Midbrain (tissue), 1 donor: ENCODE results near the gene USP48.
A peak's percentile ranks its signal among the peaks of the same experiment; 100 is the strongest.

Source experiments
- DNase-seq: peaks from one replicate; lab custom pipeline; 2025; lab: John Stamatoyannopoulos, UW

The USP48 gene

GRCh38 chr1:21749859-21750468 lies 33.0 kb downstream of the USP48 start:
- no peak for DNase-seq

DNA sequence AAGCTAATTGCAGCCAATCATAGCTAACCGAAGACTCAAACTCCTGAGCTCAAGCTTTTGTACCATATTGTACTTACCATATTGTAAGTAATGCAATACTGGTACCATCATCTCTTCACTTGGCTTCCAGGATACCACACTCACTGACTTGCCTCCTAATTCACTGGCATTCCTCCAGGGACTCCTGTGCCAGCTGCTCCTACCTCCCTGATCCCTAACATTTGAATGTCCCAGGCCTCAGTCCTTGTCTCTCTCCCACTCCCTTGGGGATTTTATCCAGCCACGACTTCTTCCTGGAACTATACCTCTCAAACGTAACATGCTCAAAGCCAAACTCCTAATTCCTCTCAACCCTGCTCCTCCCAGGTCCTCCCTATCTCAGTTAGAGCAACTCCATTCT lies 33.8 kb downstream of the USP48 start:
- DNase-seq: no peak

DNA sequence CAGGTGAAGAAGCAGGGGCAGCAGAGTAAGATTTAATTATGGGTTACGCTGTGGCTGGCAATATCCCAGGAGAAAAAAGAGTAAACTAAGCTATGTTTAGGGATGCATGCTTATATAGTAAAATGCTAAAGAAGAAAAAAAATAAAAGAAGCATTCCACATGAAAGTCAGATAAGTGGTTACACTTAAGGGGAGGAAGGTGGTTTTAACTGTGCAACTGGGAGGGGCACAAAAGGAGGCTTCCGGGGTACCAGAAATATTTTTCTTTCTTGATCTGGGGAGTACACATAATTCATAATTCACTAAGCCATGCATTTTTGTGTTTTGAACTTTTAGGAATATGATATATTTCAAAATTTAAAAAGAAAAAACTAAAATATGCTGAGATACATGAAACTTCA lies 39.5 kb downstream of the USP48 start:
- DNase-seq: no peak

DNA sequence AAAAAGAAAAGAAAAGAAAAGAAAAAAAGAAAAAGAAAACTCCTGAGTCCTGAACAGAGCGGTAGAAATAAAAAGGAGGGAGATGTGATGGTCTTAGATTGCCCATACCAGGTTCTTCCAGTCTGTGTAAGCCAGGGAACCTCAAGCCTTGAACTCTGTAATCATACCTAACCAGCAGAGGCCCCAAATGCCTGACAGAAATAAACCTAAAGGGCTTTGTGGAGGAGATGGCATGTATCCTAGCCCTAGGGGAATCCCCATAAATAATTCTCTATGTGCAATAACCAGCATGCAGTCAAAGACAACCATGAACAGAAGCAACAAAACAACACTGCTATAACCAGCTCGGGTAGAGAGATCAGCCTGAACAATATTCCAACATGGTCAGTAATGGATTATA lies 40.4 kb downstream of the USP48 start:
- no peak for DNase-seq

DNA sequence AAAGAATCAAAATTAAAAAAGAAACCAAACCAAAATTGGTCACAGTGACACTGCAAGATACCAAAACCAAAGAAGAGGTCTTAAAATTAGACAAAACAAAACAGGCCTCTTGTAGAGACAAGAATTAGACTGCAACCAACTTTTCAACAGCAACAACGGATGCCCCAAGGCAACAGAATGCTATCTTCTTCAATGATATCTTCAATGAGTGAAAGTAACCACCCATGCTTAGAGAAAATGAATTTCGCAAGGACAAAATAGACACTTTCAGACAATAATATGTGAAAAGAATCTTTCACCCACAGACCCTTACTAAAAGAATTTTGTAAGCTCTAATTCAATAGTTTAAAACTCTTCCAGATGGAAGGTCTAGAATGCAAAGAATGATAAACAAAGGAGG lies 41.7 kb downstream of the USP48 start:
- DNase-seq: no peak

- DNase-seq: no peak
Measured at GRCh38 chr1:21736876-21737275, 46.1 kb downstream of the USP48 start.

DNA sequence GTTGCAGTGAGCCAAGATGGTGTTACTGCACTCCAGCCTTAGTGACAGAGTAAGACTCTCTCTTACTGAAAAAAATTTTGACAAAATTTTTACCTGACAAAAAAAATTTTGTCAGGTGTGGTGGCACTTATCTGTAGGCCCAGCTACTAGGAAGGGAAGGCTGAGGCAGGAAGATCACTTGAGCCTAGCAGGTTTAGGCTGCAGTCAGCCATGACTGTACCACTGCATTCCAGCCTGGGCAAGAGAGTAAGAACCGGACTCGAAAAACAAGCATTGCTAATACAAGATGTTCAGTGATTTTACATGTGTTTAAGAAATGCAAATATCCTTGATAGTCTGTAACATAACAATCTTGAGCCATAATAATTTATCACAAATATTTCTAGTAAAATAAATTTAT lies 46.9 kb downstream of the USP48 start:
- no peak for DNase-seq

GRCh38 chr1:21734526-21734925 lies 48.4 kb downstream of the USP48 start:
- DNase-seq: no peak

DNA sequence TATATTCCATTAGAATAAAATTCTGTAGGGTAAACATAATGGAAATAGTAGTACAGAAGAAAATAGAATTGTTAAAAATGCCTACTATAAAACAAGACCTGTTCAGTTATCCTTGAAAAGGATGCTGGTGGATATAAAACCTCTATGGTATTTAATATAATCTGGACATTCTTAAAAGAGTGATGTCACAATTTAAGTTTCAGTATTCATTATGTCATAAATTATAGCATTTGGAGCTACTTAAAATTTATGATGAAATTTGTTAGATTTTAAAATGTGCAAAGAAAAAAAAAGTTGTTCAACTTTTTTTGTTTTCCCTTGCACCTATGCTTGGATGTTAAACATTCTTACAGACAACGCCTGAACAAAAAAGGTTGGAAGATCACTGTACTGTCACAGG lies 50.3 kb downstream of the USP48 start:
- DNase-seq: no peak

- DNase-seq: no peak
Measured at GRCh38 chr1:21725748-21726392, 57.1 kb downstream of the USP48 start.

- no peak for DNase-seq
Measured at GRCh38 chr1:21724570-21724969, 58.4 kb downstream of the USP48 start.

- DNase-seq: no peak
Measured at GRCh38 chr1:21724098-21724497, 58.9 kb downstream of the USP48 start.

- DNase-seq: no peak
Measured at GRCh38 chr1:21721295-21721985, 61.5 kb downstream of the USP48 start.

DNA sequence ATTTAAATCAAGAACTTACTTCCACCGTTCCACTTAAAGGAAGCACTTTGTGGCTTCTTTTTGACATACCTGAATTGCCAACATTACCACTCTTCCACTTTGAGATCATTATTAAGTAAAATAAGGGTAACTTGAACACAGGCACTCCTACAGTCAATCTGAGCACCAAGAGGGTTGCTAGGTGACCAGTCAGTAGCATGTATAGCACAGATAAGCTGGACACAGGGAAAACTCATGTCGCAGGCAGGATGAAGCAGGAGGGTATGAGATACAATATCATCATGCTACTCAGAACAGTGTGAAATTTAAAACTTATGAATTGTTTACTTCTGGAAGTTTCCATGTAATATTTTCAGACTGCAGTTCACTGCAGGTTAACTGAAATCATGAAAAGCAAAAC lies 66.8 kb downstream of the USP48 start:
- DNase-seq: no peak

DNA sequence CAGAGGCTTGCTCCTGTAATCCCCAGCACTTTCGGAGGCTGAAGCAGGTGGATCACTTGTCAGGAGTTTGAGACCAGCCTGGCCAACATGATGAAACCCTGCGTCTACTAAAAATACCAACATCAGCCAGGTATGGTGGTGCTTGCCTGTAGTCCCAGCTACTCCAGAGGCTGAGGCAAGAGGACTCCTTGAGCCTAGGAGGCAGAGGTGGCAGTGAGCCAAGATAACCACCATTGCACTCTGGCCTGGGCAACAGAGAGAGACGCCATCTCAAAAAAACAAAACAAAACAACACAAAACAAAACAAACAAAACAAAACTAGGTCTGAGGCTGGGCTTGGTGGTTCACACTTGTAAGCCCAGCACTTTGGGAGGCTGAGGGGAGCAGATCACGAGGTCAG lies 75.1 kb downstream of the USP48 start:
- no peak for DNase-seq

DNA sequence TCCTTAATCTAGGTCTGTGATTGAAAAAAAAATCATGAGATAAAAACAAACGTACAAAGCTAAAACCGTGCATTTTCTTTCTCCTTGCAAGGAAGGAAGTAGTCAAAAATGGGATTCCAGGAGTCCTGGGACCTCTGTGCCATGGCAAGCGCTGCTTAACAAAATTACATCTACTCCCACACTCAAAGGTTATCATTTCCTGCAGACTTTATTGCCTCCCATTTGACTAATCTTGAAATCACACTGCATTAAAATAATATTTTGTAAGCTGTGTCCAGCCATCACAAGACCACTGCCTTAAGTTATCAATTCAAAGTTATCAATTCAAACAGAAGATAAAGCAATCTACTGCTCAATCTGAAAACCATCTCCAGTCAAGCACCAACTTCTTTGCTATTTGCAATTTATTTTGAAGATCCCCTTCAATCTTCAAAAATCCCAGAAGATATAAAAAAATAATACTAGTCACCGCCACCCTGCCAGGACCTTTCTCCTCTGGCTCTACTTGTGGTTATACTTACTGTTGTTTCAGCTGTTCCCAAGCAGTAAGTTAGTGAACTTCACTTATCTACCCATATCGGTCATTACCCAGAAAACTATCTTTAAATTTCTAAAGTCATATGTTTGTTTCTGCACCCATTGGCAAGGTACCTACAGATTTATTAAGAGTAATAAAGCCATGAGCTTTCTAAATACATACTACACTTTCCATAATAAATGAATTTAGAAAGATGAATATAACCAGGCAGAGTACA lies 75.7 kb downstream of the USP48 start:
- no peak for DNase-seq

DNA sequence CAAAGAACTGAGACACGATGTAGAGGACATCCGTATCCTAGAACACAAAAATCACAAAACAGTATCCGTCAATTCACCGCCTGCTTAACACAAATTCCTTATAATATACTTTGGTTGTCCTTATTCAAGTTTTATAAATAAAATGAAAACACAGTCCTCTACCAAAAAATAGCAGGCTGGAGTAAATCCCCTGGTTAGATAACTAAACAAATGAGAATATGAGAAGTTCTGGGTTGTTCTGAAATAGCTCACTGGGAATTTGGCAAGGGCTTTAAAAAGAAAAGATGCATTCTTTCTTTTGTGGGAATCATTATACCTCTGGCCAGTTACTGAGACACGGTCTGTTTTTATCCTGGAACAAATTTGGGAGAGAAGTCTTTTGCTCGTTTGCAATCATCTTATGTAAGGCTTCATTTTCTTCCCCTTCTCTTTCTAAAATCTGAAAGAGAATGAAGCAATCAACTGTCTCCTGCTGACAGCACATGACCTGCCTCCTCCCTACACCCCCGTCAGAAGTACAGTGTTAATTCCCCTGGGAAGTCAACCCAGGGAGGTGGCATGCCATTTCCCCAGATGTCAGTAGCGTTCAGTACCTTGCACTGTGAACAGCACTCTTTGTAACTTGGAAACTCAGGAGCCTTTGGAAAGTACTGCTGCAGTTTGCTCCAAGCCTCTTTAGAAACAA lies 76.7 kb downstream of the USP48 start:
- peak; percentile 25 for DNase-seq

- DNase-seq: peak; percentile 68
Measured at GRCh38 chr1:21705303-21705980, 77.5 kb downstream of the USP48 start.

DNA sequence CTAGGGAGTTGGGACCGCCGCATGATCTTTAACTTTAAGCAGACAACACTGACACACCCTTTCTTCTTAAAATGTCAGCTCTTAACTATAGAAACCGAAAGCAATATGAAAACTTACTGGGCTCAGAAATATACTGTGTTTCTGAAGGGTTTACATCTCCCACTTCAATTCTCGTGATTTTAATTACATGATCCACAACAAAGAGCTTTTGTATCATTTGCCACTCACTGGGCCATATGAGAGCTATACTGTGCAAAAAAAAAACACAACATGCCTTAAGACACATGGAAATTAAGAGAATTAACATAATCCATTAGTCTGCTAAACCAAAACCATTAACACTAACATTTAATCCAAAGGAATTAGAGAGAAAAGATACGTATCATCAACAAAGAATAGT lies 78.8 kb downstream of the USP48 start:
- DNase-seq: no peak

GRCh38 chr1:21703318-21703963 lies 79.5 kb downstream of the USP48 start:
- peak; percentile 29 for DNase-seq

GRCh38 chr1:21702780-21703179 lies 80.2 kb downstream of the USP48 start:
- no peak for DNase-seq
